SK-N-MC (cell line): ENCODE results near the gene DBN1.

Experiments used
- EZH2 ChIP-seq: fragments of 200-600 bp; sonication (generic); IDR thresholded peaks from one replicate; pipeline ENCODE4 v1.6.1; 2017; ENCODE audit warnings: antibody characterized with exemption
- FOXP2 ChIP-seq: optimal IDR thresholded peaks from 2 replicates; pipeline ENCODE3; 2011; ENCODE audit warnings: mild to moderate bottlenecking, moderate library complexity; ENCODE audit not compliant: insufficient read depth; ENCODE audit errors: extremely low read length, control extremely low read depth
- POLR2AphosphoS5 ChIP-seq: IDR thresholded peaks from 2 replicates; pipeline ENCODE4 v1.6.1; 2012; ENCODE audit warnings: mild to moderate bottlenecking, low read depth, low read length, borderline replicate concordance

- TF ChIP-seq EZH2 (no peak), FOXP2 (no peak), POLR2AphosphoS5 (no peak)
Observed at GRCh38 chr5:177431317-177432142, 41.9 kb downstream of the DBN1 start.
